ENCODE measurements around the gene ALG12.

Gene ALG12

DNA sequence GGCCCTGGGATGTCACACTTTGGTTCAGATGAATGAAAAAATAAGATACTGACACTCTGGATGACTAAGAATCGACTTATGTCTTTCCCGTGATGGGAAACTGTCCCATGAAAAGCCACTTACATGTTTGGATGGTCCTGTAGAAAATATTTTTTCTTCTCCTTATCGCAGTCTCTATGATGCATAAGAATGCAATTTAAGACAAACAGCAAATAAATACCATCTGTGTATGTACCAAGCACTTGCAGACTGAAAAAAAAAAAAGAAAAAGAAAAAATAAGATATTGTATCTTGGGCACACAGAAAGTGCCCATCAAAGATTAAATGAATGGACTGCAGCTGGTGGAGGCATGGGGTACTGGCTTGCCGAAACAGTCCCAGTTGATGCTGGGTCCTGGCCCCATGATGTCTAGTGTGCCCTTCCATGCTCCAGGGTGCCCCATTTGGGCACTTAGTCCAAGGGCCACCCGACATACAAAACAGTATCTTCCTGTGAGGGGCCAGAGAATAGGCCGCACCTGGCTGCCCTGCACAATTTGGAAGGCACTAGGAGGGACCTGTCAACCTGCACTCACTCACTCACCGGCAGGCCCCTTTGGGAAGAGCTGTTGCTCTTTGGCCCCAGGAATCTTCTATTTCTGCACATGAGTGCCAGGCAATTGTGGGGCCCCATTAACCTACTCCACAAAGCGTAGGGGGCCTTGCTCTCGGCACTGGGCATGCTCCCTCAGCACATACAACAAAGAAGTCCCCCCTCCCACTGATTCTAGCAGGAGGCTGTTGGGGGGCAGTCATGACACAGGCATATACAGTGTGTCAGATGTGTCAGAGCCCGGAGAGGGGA is 67.1 kb downstream of the ALG12 start:
- DNase-seq (ENCODE audit: extremely low read depth in 1 of 2, low read depth in 1 of 2) = no peak
